Neural progenitor cell (in vitro differentiated cells): ENCODE measurements around the gene OLFML2B. TPM values are rescaled to one million over a fixed set of nuclear protein-coding genes. Genes with fewer than 3 reads are reported as not detected.
"Not testable (repeated sequence)": the region's sequence is repeated elsewhere in the genome, so short reads cannot be mapped to it uniquely, and the experiment has no call there.

Source experiments
- DNase-seq: peaks from one replicate; pipeline ENCODE4 v3.0.0-alpha.2; 2016; ENCODE audit warnings: low spot score
- H2AFZ ChIP-seq: fragments of 200-600 bp; sonication (generic); replicated peaks from 2 replicates; pipeline ENCODE4 v1.6.1; 2016; ENCODE audit warnings: antibody characterized with exemption
- H3F3A ChIP-seq: fragments of 200-600 bp; sonication (generic); 2 replicates; pipeline ENCODE4 v1.6.1; 2016; ENCODE audit warnings: antibody characterized with exemption, low read depth
- H3K27ac ChIP-seq: fragments of 200-600 bp; sonication (generic); 2 replicates; pipeline ENCODE4 v1.5.1; 2016; ENCODE audit warnings: mild to moderate bottlenecking
- H3K27me3 ChIP-seq: fragments of 200-600 bp; sonication (generic); 2 replicates; pipeline ENCODE4 v1.6.1; 2016; ENCODE audit warnings: mild to moderate bottlenecking, moderate library complexity
- H3K36me3 ChIP-seq: fragments of 200-600 bp; sonication (generic); 2 replicates; pipeline ENCODE4 v1.5.1; 2016
- H3K4me1 ChIP-seq: fragments of 200-600 bp; sonication (generic); 2 replicates; pipeline ENCODE4 v1.6.1; 2016; ENCODE audit warnings: mixed run types
- H3K4me2 ChIP-seq: fragments of 200-600 bp; sonication (generic); 2 replicates; pipeline ENCODE4 v1.6.1; 2016
- H3K4me3 ChIP-seq: fragments of 200-600 bp; sonication (generic); 2 replicates; pipeline ENCODE4 v1.5.1; 2016
- H3K79me2 ChIP-seq: fragments of 200-600 bp; sonication (generic); 2 replicates; pipeline ENCODE4 v1.6.1; 2016; ENCODE audit warnings: low read depth
- H3K9ac ChIP-seq: fragments of 200-600 bp; sonication (generic); 2 replicates; pipeline ENCODE4 v1.6.1; 2016
- H3K9me3 ChIP-seq: fragments of 200-600 bp; sonication (generic); 2 replicates; pipeline ENCODE4 v1.5.1; 2016; ENCODE audit warnings: low read depth
- H4K20me1 ChIP-seq: fragments of 200-600 bp; sonication (generic); 2 replicates; pipeline ENCODE4 v1.6.1; 2016; ENCODE audit warnings: low read depth
- H3K27ac Mint-ChIP-seq: 3 replicates; pipeline ENCODE4 v1.8.0; 2021; ENCODE audit warnings: mixed read lengths
- H3K27me3 Mint-ChIP-seq: 2 replicates; pipeline ENCODE4 v1.8.0; 2022; ENCODE audit warnings: low read depth, mild to moderate bottlenecking, inconsistent platforms, moderate library complexity, mixed read lengths; ENCODE audit not compliant: insufficient read depth
- H3K36me3 Mint-ChIP-seq: 3 replicates; pipeline ENCODE4 v1.8.0; 2021; ENCODE audit warnings: mixed read lengths
- H3K4me1 Mint-ChIP-seq: 3 replicates; pipeline ENCODE4 v1.8.0; 2021; ENCODE audit warnings: mixed read lengths
- H3K4me3 Mint-ChIP-seq: 3 replicates; pipeline ENCODE4 v1.8.0; 2021; ENCODE audit warnings: mild to moderate bottlenecking, moderate library complexity, mixed read lengths
- H3K9me3 Mint-ChIP-seq: 3 replicates; pipeline ENCODE4 v1.8.0; 2020; ENCODE audit warnings: mixed read lengths
- CTCF ChIP-seq: fragments of 200-600 bp; sonication (generic); IDR thresholded peaks from 2 replicates; pipeline ENCODE4 v1.5.1; 2017; ENCODE audit warnings: antibody characterized with exemption, mild to moderate bottlenecking
- EZH2 ChIP-seq: fragments of 200-600 bp; sonication (generic); IDR thresholded peaks from 2 replicates; pipeline ENCODE4 v1.6.1; 2017; ENCODE audit warnings: antibody characterized with exemption, mild to moderate bottlenecking, moderate library complexity
- EZH2phosphoT487 ChIP-seq: fragments of 200-600 bp; sonication (generic); IDR thresholded peaks from 2 replicates; pipeline ENCODE4 v1.6.1; 2017; ENCODE audit warnings: antibody characterized with exemption
- total RNA-seq: library from RNA; depleted of rRNA; stranded (reverse); fragments of >200 nt; gene quantifications from 2 replicates; pipeline ENCODE4 v1.2.3, GENCODE V29; 2015; ENCODE audit warnings: low replicate concordance

Gene OLFML2B
- total RNA-seq, 1 donor from 2014 or later: 1.3 TPM

- no peak overlapping the region for H3K4me3 Mint-ChIP-seq
- Histone ChIP-seq H3K9me3 (no peaks in the 10 kb centered on the region), H3K27ac (no peak overlapping the region), H4K20me1 (no peaks in the 10 kb centered on the region), H3K4me2 (no peak overlapping the region), H3F3A (no peaks in the 10 kb centered on the region), H3K9ac (no peak overlapping the region), H3K36me3 (no peaks in the 10 kb centered on the region), H2AFZ (peak overlapping the region; percentile 61), H3K4me3 (no peak overlapping the region), H3K27me3 (no peaks in the 10 kb centered on the region), H3K4me1 (no peaks in the 10 kb centered on the region), H3K79me2 (no peaks in the 10 kb centered on the region)
- peaks cover 15% of the 10 kb centered on the region for H3K4me1 Mint-ChIP-seq
- peaks cover 5% of the 10 kb centered on the region for H3K27me3 Mint-ChIP-seq
- no peaks in the 10 kb centered on the region for H3K9me3 Mint-ChIP-seq
- H3K27ac Mint-ChIP-seq: no peak overlapping the region
- no peaks in the 10 kb centered on the region for H3K36me3 Mint-ChIP-seq
- DNase-seq: peak; percentile 83
- TF ChIP-seq CTCF: peak; percentile 96
- TF ChIP-seq EZH2phosphoT487: no peak
Observed at GRCh38 chr1:162056043-162056442, 32.4 kb upstream of the OLFML2B start.

- TF ChIP-seq EZH2phosphoT487 (no peak), EZH2 (no peak), CTCF (no peak)
- DNase-seq: no peak
- H3K27me3 Mint-ChIP-seq: peaks cover 5% of the 10 kb centered on the region
- Histone ChIP-seq H3K27ac (no peak overlapping the region), H3F3A (no peaks in the 10 kb centered on the region), H4K20me1 (no peaks in the 10 kb centered on the region), H3K4me1 (no peaks in the 10 kb centered on the region), H3K79me2 (no peaks in the 10 kb centered on the region), H2AFZ (no peak overlapping the region), H3K4me3 (no peak overlapping the region), H3K4me2 (no peak overlapping the region), H3K36me3 (no peaks in the 10 kb centered on the region), H3K27me3 (no peaks in the 10 kb centered on the region), H3K9me3 (no peaks in the 10 kb centered on the region), H3K9ac (no peak overlapping the region)
- H3K4me1 Mint-ChIP-seq: peaks cover 15% of the 10 kb centered on the region
- no peak overlapping the region for H3K27ac Mint-ChIP-seq
- no peaks in the 10 kb centered on the region for H3K36me3 Mint-ChIP-seq
- no peaks in the 10 kb centered on the region for H3K9me3 Mint-ChIP-seq
- no peak overlapping the region for H3K4me3 Mint-ChIP-seq
Observed at GRCh38 chr1:162055062-162055461, 31.4 kb upstream of the OLFML2B start.

GRCh38 chr1:162053949-162054348 lies 30.3 kb upstream of the OLFML2B start:
- not testable (repeated sequence) for H3K9ac ChIP-seq, H3K27ac Mint-ChIP-seq, H3K4me2 ChIP-seq, H3K27me3 ChIP-seq, H4K20me1 ChIP-seq, H3K9me3 Mint-ChIP-seq, H3K27ac ChIP-seq, H3K4me3 Mint-ChIP-seq, DNase-seq, H3K4me3 ChIP-seq, H3K36me3 Mint-ChIP-seq, H3K27me3 Mint-ChIP-seq, H3F3A ChIP-seq, H3K9me3 ChIP-seq, H2AFZ ChIP-seq, H3K4me1 Mint-ChIP-seq, H3K4me1 ChIP-seq, H3K79me2 ChIP-seq, H3K36me3 ChIP-seq

GRCh38 chr1:162046921-162047320 lies 23.3 kb upstream of the OLFML2B start:
- Mint-ChIP-seq H3K4me1 (no peaks in the 10 kb centered on the region), H3K36me3 (peaks cover 3% of the 10 kb centered on the region), H3K27ac (no peak overlapping the region), H3K4me3 (no peak overlapping the region), H3K27me3 (peaks cover 2% of the 10 kb centered on the region), H3K9me3 (peaks cover 8% of the 10 kb centered on the region)
- Histone ChIP-seq H3K27ac (no peak overlapping the region), H2AFZ (no peak overlapping the region), H3K4me1 (no peaks in the 10 kb centered on the region), H3K4me2 (no peak overlapping the region), H3K79me2 (no peaks in the 10 kb centered on the region), H3F3A (no peaks in the 10 kb centered on the region), H3K9me3 (no peaks in the 10 kb centered on the region), H3K9ac (no peak overlapping the region), H4K20me1 (no peaks in the 10 kb centered on the region), H3K4me3 (no peak overlapping the region), H3K27me3 (peaks cover 9% of the 10 kb centered on the region), H3K36me3 (no peaks in the 10 kb centered on the region)
- TF ChIP-seq EZH2 (no peak), CTCF (no peak), EZH2phosphoT487 (no peak)
- no peak for DNase-seq
